Stimulated activated CD4-positive, alpha-beta T cell treated with anti-CD3 and anti-CD28 coated beads, Interleukin-4, amount 100 ng/mL, for 48 hours (primary cell): ENCODE data around the gene RNF34.

Experiments used
- DNase-seq, 2 donors: peaks; one replicate each; pipeline ENCODE4 v3.0.0-alpha.2; 2020; ENCODE audit warnings: low read depth in 2 of 2

The RNF34 gene

GRCh38 chr12:121388421-121388981 is 11.4 kb upstream of the RNF34 start:
- DNase-seq, result no peak

DNA sequence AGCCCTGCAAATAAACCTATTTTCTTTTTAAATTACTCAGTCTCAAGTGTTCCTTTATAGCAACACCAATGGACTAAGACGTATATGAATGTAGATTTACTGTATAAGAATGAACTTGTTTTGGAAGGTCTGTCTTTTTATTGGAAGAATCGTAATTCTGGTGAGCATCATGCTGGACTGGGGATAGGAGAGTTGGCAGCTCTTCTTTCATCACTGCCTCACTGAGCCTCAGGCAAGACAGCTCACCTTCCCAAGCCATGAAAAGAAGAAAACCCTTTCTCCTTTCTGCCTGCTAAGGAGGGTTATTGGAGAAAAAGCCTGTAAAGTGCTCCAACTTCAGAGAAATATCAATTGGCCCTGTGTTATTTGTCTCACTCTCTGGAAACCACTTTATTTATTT is 9.1 kb upstream of the RNF34 start:
- no peak for DNase-seq

DNA sequence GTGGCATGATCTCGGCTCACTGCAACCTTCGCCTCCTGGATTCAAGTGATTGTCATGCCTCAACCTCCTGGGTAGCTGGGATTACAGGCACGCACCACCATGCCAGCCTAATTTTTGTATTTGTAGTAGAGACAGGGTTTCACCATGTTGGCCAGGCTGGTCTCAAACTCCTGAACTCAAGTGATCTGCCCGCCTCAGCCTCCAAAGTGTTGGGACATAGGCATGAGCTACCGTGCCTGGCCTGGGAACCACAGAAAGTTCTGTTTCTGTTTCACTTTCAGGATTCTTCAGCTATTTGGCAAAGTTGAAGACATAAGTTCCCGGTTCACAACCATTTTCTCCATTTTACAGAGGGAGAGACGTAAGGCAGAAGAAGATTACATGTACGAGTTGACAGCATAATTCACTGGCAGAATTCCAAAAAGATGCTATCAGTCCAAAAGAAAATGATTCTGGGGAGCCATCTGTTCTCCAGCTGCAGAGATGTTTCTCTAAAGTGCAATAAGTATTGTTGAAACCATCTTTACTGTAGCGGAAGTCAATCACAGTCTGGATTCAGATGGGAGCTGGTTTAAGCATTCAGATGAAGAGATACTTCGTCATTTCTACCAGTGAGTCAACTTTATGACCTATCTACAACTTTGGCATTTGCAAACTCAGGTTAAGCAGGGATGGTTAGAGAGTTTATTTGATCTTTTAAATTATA is 8.1 kb upstream of the RNF34 start:
- peak in 1 of 2 donors; percentile 24 for DNase-seq

DNA sequence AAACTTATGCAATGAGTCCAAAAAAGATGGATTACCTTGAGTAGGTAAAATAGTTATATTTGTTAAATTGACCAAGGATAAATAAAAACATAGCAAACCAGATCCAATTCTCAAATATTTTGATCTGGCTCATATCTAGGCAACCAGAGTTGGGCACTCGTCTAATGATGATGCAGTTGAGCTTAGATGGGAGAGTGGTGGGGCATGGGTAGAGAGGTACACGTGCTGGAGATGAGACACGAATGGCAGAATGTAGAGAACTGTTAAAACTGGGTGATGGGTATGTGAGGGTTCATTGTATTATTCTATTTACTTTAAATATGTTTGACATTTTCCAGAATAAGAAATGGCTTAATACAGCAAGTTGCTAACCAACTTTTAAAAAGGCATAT is 7.6 kb upstream of the RNF34 start:
- DNase-seq, result no peak

- DNase-seq, result no peak
These were observed 2.4 kb upstream of the RNF34 start for GRCh38 chr12:121397521-121397920.

DNA sequence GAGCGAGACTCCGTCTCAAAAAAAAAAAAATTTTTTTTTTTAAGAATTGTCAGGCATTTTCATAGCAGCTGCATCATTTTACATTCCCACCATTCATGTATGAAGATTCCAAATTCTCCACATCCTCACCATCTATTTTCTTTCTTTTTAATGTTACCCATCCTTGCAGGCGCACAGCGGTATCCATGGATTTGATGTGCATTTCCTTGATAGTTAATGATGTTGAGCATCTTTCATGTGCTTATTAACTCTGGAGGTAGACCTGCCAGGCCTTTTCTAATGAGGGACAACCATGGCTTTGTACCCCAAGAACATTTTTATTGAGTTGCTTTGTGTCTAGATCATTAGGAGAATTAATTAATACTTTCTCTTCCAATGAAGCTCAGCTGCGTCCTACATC is 1.6 kb upstream of the RNF34 start:
- no peak for DNase-seq

DNA sequence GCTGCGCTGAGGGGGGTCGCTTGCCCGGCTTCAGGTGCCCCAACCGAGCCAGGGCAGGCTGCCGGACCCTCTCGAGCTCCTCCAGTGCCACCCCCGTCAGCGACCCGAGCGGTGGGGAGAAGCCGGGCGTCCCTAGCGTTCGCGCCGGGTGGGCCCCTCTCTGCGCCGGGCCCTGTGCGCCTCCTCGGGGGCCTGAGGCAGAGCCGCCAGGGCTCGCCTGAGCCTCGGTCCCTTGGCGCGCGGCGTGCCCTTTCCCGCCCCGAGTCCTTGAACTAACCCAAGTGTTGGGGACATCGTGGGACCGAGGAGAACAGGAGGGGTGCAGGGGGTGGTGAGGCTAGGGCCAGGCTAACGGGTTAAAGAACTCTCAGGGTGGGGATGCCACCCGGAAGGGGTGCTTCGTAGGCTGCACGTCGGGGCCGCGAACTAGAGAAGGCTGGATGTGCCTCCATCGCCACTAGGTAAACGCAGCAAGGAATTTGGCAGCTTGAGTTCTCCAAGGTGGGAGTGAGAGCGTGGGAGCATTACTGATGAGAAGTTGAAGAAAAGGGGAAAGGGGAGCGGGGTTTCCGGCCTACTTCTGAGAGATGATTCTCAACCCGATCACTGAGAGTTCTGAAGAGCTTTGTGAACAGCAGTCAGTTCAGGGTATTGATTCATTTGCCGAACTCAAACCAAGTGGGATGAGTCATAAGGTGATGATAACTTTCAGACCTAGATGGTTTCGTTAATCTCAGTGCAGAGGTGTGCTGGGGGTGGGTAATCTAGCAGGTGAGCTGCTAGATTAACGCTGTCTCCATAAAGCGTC is 618 bp downstream of the RNF34 start:
- DNase-seq, result peak; percentile 39 to 58

DNA sequence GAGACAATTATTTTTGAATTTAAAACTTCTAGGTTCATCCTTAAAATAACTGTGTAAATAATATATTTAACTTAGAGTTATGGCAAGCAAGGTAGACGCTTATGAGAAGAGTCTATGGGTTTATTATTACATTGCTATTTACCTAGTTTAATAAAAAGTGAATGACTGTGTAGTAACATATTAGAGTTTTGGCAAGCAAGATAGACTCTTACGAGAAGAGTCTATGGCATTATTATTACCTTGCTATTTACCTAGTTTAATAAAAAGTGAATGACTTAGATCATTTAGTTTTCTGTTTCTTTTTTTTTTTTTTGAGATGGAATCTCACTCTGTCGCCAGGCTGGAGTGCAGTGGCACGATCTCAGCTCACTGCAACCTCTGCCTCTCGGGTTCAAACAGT is 3.8 kb downstream of the RNF34 start:
- DNase-seq, result no peak

GRCh38 chr12:121404734-121405133 is 4.8 kb downstream of the RNF34 start:
- no peak for DNase-seq

DNA sequence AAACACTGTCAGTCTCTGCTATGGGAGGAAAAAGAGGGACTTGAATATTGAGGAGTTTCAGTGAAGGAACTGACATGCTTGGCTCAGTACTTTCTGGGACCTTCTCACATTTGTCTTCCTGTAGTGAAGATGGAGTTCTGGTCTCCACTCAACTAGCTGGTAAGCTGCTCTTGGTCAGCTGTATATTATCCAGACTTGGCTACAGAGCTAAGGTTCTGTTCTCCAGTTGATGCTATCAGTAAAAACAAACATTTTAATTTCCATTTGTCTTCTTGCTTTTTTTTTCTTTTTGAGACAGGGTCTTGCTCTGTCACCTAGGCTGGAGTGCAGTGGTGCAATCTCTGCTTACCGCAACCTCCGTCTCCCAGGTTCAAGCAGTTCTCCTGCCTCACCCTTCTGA is 5.3 kb downstream of the RNF34 start:
- no peak for DNase-seq

GRCh38 chr12:121413917-121414316 is 14.0 kb downstream of the RNF34 start:
- no peak for DNase-seq

DNA sequence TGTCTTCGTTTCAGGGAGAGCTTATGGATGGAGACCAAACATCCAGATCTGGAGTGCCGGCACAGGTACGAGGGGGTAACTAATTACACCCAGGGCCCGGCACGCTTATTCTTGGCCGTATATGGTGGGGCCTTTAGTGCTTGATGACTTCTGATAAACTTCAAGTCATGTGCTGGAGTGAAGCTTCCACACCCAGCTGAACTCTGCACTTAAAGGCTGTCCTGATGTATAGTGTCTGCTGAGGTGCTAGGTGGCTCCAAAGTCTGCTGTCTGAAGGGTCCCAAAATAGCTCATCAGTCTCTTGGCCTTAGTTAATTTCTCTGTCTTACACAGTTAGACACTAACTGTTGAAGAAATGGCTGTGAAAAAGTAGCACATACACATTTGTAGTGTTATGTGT is 17.9 kb downstream of the RNF34 start:
- DNase-seq, result no peak

GRCh38 chr12:121420109-121420508 is 20.2 kb downstream of the RNF34 start:
- no peak for DNase-seq

DNA sequence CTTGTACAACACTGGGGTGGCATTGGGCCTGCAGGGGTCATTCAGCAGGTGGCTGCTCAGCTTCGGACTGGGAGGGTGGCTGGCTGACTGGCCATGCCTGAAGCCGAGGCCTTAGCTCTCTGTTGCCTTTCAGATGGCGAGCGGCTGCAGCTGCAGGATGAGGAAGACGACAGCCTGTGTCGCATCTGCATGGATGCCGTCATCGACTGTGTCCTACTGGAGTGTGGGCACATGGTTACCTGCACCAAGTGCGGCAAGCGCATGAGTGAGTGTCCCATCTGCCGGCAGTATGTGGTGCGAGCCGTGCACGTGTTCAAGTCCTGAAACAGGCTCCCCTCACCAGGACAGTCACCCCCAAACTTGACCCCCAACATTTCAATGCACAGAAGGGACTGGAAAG is 23.3 kb downstream of the RNF34 start:
- DNase-seq, result no peak

DNA sequence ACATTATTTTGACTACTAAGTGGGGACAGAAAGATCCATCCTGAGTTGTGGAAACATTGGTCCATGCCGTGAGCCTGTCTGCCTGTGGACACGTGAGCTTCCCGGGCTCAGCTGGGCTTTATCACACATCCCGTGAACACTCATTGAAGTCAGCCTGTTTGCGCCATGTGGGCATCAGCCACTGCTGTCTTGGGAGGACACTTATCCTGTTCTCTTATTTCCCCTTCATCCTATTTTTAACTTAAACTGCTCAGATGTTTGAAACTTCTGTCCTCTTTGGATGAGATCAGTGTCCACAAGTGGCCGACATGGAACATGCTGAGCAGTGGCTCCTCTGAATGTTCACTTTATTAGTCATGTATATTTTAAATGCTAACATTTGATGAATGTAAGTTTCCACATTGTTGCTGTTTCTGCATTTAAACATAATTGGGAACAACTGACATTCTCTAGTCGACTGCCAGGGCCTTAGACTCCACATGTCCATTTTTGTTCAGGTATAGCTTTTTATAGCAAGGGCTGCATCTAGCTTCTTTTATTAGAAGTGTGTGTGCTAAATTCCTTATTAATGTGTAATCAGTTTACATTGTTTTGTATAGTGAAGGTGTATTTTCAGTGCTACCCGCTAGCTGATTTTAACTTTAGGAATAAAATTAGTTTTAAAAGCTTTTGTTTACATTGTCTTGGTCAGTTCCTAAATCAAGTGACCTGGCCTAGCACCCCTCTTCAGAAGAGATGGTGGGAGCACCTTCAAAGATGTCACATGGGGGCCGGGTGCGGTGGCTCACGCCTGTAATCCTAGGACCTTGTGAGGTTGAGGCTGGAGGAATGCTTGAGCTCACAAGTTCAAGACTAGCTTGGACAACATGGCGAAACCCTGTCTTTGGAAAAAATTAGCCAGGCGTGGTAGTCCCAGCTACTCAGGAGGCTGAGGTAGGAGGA is 24.0 kb downstream of the RNF34 start:
- no peak for DNase-seq

- DNase-seq, result no peak
These were observed 24.7 kb downstream of the RNF34 start for GRCh38 chr12:121424624-121424975.

DNA sequence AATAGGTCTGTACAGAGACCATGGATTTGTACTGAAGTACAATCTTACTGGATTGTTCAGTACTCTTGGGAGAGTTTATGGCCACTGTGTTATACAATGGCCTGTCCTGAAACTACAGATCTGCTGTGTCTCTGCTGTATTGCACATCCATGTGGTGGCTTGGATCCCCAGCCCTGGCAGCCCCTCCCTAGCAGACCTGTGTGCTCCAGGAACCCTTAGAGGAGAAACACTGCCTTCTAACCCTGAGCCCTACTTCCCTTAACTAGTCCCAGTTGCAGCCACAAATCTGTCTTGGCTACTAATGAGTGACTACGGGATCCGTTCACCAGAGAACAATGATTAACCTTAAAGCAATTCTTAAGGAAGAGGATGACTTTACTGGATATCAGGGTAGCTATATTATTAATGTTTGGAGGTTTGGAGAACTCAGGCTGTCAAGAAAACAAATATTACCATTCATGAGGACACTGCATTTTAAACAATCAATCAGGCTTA is 27.7 kb downstream of the RNF34 start:
- DNase-seq, result no peak

GRCh38 chr12:121428883-121429282 is 29.0 kb downstream of the RNF34 start:
- DNase-seq, result no peak

DNA sequence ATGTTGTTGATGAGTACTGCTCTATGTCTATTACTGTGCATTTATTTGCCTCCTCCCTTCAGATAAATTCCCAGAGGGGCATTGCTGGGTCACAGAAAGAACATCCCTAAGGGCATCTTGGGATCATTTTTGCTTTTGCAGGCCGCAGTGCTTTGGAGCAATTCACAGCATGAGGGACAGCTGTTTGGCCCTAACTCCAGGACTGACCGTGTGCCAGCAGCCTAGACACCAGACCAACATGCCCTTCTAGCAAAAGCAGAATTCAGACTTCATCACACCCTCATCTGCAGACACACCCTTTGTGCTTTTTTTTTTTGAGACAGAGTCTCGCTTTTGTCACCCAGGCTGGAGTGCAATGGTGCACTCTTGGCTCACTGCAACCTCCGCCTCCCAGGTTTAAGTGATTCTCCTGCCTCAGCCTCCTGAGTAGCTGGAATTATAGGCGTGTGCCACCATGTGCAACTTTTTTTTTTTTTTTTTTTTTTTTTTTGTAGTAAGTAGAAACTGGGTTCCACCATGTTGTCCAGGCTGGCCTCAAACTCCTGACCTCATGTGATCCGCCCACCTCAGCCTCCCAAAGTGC is 31.0 kb downstream of the RNF34 start:
- DNase-seq, result no peak

DNA sequence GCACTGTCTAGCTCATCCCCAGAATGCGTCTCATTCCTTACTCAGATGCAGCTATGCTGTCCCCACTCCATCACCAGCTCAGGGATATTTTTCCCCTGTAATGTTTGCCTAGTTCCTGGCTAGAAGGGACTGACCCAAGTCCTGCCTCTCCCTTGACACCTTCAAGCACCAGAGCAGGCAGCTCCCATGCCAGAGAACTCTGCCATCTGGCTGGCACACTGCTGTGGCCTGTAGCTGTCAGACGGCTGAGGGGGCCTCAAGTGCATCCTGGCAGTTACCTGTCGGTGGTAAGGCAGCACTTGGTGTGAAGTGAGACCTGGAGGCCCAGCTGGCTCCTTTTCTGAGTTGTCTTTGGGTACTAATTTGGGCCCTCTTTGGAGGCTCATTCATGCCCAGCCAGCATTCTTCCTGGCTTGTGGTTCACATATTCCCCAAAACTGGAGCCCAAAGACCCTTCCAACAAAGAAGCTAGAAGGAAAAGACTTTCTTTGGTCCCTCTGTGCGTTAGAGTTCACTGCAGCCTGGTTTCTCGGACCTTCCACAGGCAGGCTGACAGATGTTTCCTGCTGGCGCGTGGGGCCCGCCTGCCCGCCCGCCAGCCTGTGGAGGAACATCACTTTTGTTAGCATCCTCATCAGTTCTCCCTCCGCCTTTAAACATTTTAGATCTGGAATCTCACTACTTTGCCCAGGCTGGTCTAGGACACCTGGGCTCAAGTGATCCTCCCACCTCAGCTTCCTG is 33.0 kb downstream of the RNF34 start:
- no peak for DNase-seq

- DNase-seq, result no peak
These were observed 36.8 kb downstream of the RNF34 start for GRCh38 chr12:121436706-121437105.
